Measurements from ENCODE around the gene PXN.

- TF ChIP-seq CTCF (IDR thresholded peaks at IDR 0.05) (no peak), POLR2A (IDR thresholded peaks at IDR 0.05) (no peak)
Measured at GRCh38 chr12:120249875-120250795, 15.4 kb downstream of the PXN start.

Data from body of pancreas (tissue), 4 donors.